Large intestine (tissue), 12 donors: ENCODE results near the gene ADAM21. TPM values are rescaled to one million over a fixed set of nuclear protein-coding genes. Genes with fewer than 3 reads are reported as not detected.
"Not testable (repeated sequence)": the region's sequence is repeated elsewhere in the genome, so short reads cannot be mapped to it uniquely, and the experiment has no call there.

Experiments
- DNase-seq, 2 donors: peaks; one replicate each; pipeline versions ENCODE4 v3.0.0 to v3.0.0-alpha.2; 2013
- H3K27ac ChIP-seq: one replicate; pipeline ENCODE4 v1.5.1; 2013; ENCODE audit warnings: low read length
- H3K27me3 ChIP-seq: 2 replicates; pipeline ENCODE4 v1.6.1; 2013; ENCODE audit warnings: low read length; ENCODE audit not compliant: control insufficient read depth, insufficient read depth
- H3K36me3 ChIP-seq: 2 replicates; pipeline ENCODE4 v1.6.1; 2013; ENCODE audit warnings: low read length; ENCODE audit not compliant: control insufficient read depth, insufficient read depth
- H3K4me1 ChIP-seq: one replicate; pipeline ENCODE4 v1.6.1; 2013; ENCODE audit warnings: low read length; ENCODE audit not compliant: control insufficient read depth, insufficient read depth
- H3K4me3 ChIP-seq: one replicate; pipeline ENCODE4 v1.5.1; 2013; ENCODE audit warnings: low read length
- H3K9me3 ChIP-seq: one replicate; pipeline ENCODE4 v1.6.1; 2013; ENCODE audit warnings: mild to moderate bottlenecking, low read depth, low read length, moderate library complexity; ENCODE audit not compliant: control insufficient read depth
- WGBS: methylation state at CpG from one replicate; pipeline ENCODE4 v1.1.5; 2013; ENCODE audit warnings: low lambda C conversion rate; ENCODE audit not compliant: insufficient coverage; 5-methylcytosine and 5-hydroxymethylcytosine counted together
- long read RNA-seq, 11 donors: transcript quantifications; one replicate each; lab custom pipeline, GENCODE V29; 2026
- polyA plus RNA-seq: library from polyadenylated mRNA; unstranded; fragments of 120-200 nt; gene quantifications from one replicate; pipeline ENCODE4 v1.2.1, GENCODE V29; 2013

Gene ADAM21
- 0.09 TPM for polyA plus RNA-seq
- long read RNA-seq, donor 1, result 0 reads
- long read RNA-seq, donor 2, result 0 reads
- long read RNA-seq, donor 3, result 0 reads
- long read RNA-seq, donor 4, result 0 reads
- long read RNA-seq, donor 5, result 0 reads
- long read RNA-seq, donor 6, result 0 reads
- long read RNA-seq, donor 7, result 0 reads
- long read RNA-seq, donor 8, result 0 reads
- long read RNA-seq, donor 9, result 0 reads
- long read RNA-seq, donor 10, result 0 reads
- long read RNA-seq, donor 11, result 0 reads

GRCh38 chr14:70451874-70452273 is at the start of gene ADAM21:
Gene ADAM21, plus strand, starts transcription at chr14:70452174. Its CDS starts 5,326 bp downstream, at chr14:70457500.
- no peaks in the 10 kb centered on the region for H3K9me3 ChIP-seq
- no peaks in the 10 kb centered on the region for H3K27me3 ChIP-seq
- no peak within 1 kb of the TSS for H3K4me3 ChIP-seq
- WGBS, result no CpG with 5 or more reads among the region's 1 CpG
- DNase-seq, result no peak
- H3K4me1 ChIP-seq, result no peaks in the 10 kb centered on the region
- H3K36me3 ChIP-seq, result no peaks in the 10 kb centered on the region
- no peak within 1 kb of the TSS for H3K27ac ChIP-seq

- not testable (repeated sequence) for H3K27me3 ChIP-seq, H3K4me3 ChIP-seq, H3K9me3 ChIP-seq, H3K36me3 ChIP-seq, H3K27ac ChIP-seq, H3K4me1 ChIP-seq
- DNase-seq, result peak; percentile 42 to 50
- 67% methylated on average over 1 of the region's 4 CpGs for WGBS
These were observed 48.6 kb upstream of the ADAM21 start for GRCh38 chr14:70403335-70403734.

GRCh38 chr14:70406216-70406615 is 45.8 kb upstream of the ADAM21 start:
- not testable (repeated sequence) for H3K27ac ChIP-seq, DNase-seq, H3K4me3 ChIP-seq, H3K4me1 ChIP-seq, H3K36me3 ChIP-seq, H3K9me3 ChIP-seq, H3K27me3 ChIP-seq
- WGBS, result no CpG with 5 or more reads among the region's 4 CpGs

- no peak for DNase-seq
- H3K36me3 ChIP-seq, result peaks cover 9% of the 10 kb centered on the region
- peaks cover 3% of the 10 kb centered on the region for H3K9me3 ChIP-seq
- no peaks in the 10 kb centered on the region for H3K27me3 ChIP-seq
- 100% methylated on average over 2 of the region's 4 CpGs for WGBS
- no peak overlapping the region for H3K27ac ChIP-seq
- no peaks in the 10 kb centered on the region for H3K4me1 ChIP-seq
- no peak overlapping the region for H3K4me3 ChIP-seq
These were observed 44.4 kb upstream of the ADAM21 start for GRCh38 chr14:70407621-70408020.

GRCh38 chr14:70415788-70416187 is 36.2 kb upstream of the ADAM21 start:
- Histone ChIP-seq H3K27me3 (no peaks in the 10 kb centered on the region), H3K4me3 (peak overlapping the region; percentile 83), H3K9me3 (no peaks in the 10 kb centered on the region), H3K36me3 (peaks cover 3% of the 10 kb centered on the region), H3K27ac (no peak overlapping the region), H3K4me1 (no peaks in the 10 kb centered on the region)
- WGBS, result 0% methylated on average over 2 of the region's 2 CpGs
- DNase-seq, result peak in 1 of 2 donors; percentile 2

- Histone ChIP-seq H3K9me3 (no peaks in the 10 kb centered on the region), H3K4me1 (no peaks in the 10 kb centered on the region), H3K36me3 (peaks cover 3% of the 10 kb centered on the region), H3K27ac (peak overlapping the region; percentile 97), H3K4me3 (peak overlapping the region; percentile 83), H3K27me3 (no peaks in the 10 kb centered on the region)
- WGBS, result 0% methylated on average over 1 of the region's 9 CpGs
- DNase-seq, result no peak
These were observed 35.6 kb upstream of the ADAM21 start for GRCh38 chr14:70416338-70416724.

- Histone ChIP-seq H3K27ac (peak within 1 kb of the TSS; percentile 97), H3K27me3 (no peaks in the 10 kb centered on the region), H3K9me3 (no peaks in the 10 kb centered on the region), H3K4me1 (no peaks in the 10 kb centered on the region), H3K4me3 (peak within 1 kb of the TSS; percentile 83), H3K36me3 (no peaks in the 10 kb centered on the region)
- WGBS, result 11% methylated on average over 1 of the region's 22 CpGs
- DNase-seq, result peak; percentile 85 to 93
These were observed 35.1 kb upstream of the ADAM21 start, which contains the start of gene SYNJ2BP for GRCh38 chr14:70416725-70417349. Gene SYNJ2BP, minus strand, starts transcription at chr14:70417090. Its CDS starts 127 bp downstream, at chr14:70416963.

- DNase-seq, H3K36me3 ChIP-seq, H3K9me3 ChIP-seq, H3K4me3 ChIP-seq, H3K27ac ChIP-seq, H3K27me3 ChIP-seq, H3K4me1 ChIP-seq: not testable (repeated sequence)
- WGBS, result 90% methylated on average over 2 of the region's 4 CpGs
These were observed 32.6 kb upstream of the ADAM21 start for GRCh38 chr14:70419270-70419931.

- Histone ChIP-seq H3K27me3 (no peaks in the 10 kb centered on the region), H3K36me3 (no peaks in the 10 kb centered on the region), H3K27ac (no peak overlapping the region), H3K4me1 (no peaks in the 10 kb centered on the region), H3K9me3 (no peaks in the 10 kb centered on the region), H3K4me3 (no peak overlapping the region)
- DNase-seq, result no peak
- no CpG with 5 or more reads among the region's 2 CpGs for WGBS
These were observed 29.4 kb upstream of the ADAM21 start for GRCh38 chr14:70422538-70422937.

GRCh38 chr14:70425354-70425753 is 26.6 kb upstream of the ADAM21 start:
- H3K36me3 ChIP-seq, result no peaks in the 10 kb centered on the region
- H3K4me3 ChIP-seq, result no peak overlapping the region
- no CpG with 5 or more reads among the region's 1 CpG for WGBS
- no peak for DNase-seq
- H3K4me1 ChIP-seq, result no peaks in the 10 kb centered on the region
- no peaks in the 10 kb centered on the region for H3K9me3 ChIP-seq
- H3K27me3 ChIP-seq, result no peaks in the 10 kb centered on the region
- no peak overlapping the region for H3K27ac ChIP-seq
